Measurements from ENCODE around the gene VEZT. TPM values are rescaled to one million over a fixed set of nuclear protein-coding genes. Genes with fewer than 3 reads are reported as not detected.

Gene VEZT
- total RNA-seq, 1 donor from 2014 or later, result 148 TPM

GRCh38 chr12:95248604-95249360 lies 31.2 kb downstream of the VEZT start:
- Mint-ChIP-seq H3K4me1 (ENCODE audit: low read depth, unreplicated experiment) (peaks cover 9% of the 10 kb centered on the region), H3K27me3 (ENCODE audit: unreplicated experiment) (no peaks in the 10 kb centered on the region), H3K4me3 (ENCODE audit: unreplicated experiment) (peak overlapping the region; percentile 7), H3K27ac (ENCODE audit: unreplicated experiment) (no peak overlapping the region), H3K9me3 (ENCODE audit: unreplicated experiment) (peaks cover 2% of the 10 kb centered on the region), H3K36me3 (ENCODE audit: unreplicated experiment) (no peaks in the 10 kb centered on the region)
- TF ChIP-seq CTCF (IDR thresholded peaks at IDR 0.05; ENCODE audit: partially characterized antibody, unreplicated experiment), result no peak
- DNase-seq, result no peak

GRCh38 chr12:95253386-95253785 lies 35.8 kb downstream of the VEZT start:
- Mint-ChIP-seq H3K27ac (ENCODE audit: unreplicated experiment) (no peak overlapping the region), H3K27me3 (ENCODE audit: unreplicated experiment) (no peaks in the 10 kb centered on the region)
- TF ChIP-seq CTCF (IDR thresholded peaks at IDR 0.05; ENCODE audit: partially characterized antibody, unreplicated experiment), result no peak

GRCh38 chr12:95257541-95257940 lies 39.9 kb downstream of the VEZT start:
- no peak for DNase-seq
- Mint-ChIP-seq H3K36me3 (ENCODE audit: unreplicated experiment) (no peaks in the 10 kb centered on the region), H3K4me3 (ENCODE audit: unreplicated experiment) (no peak overlapping the region), H3K4me1 (ENCODE audit: low read depth, unreplicated experiment) (no peaks in the 10 kb centered on the region), H3K27ac (ENCODE audit: unreplicated experiment) (no peak overlapping the region), H3K9me3 (ENCODE audit: unreplicated experiment) (peaks cover 2% of the 10 kb centered on the region), H3K27me3 (ENCODE audit: unreplicated experiment) (no peaks in the 10 kb centered on the region)
- TF ChIP-seq CTCF (IDR thresholded peaks at IDR 0.05; ENCODE audit: partially characterized antibody, unreplicated experiment), result no peak

More at GRCh38 chr12:95253386-95253785, 35.8 kb downstream of the VEZT start:
- Mint-ChIP-seq H3K4me3 (ENCODE audit: unreplicated experiment) (no peak overlapping the region), H3K4me1 (ENCODE audit: low read depth, unreplicated experiment) (peaks cover 9% of the 10 kb centered on the region), H3K36me3 (ENCODE audit: unreplicated experiment) (no peaks in the 10 kb centered on the region), H3K9me3 (ENCODE audit: unreplicated experiment) (peaks cover 2% of the 10 kb centered on the region)
- no peak for DNase-seq

- Mint-ChIP-seq H3K27me3 (ENCODE audit: unreplicated experiment) (no peaks in the 10 kb centered on the region), H3K9me3 (ENCODE audit: unreplicated experiment) (peaks cover 2% of the 10 kb centered on the region), H3K36me3 (ENCODE audit: unreplicated experiment) (no peaks in the 10 kb centered on the region), H3K4me3 (ENCODE audit: unreplicated experiment) (no peak overlapping the region), H3K4me1 (ENCODE audit: low read depth, unreplicated experiment) (no peaks in the 10 kb centered on the region), H3K27ac (ENCODE audit: unreplicated experiment) (no peak overlapping the region)
- no peak for TF ChIP-seq CTCF (IDR thresholded peaks at IDR 0.05; ENCODE audit: partially characterized antibody, unreplicated experiment)
- DNase-seq, result no peak
Observed at GRCh38 chr12:95258151-95258550, 40.5 kb downstream of the VEZT start.

- DNase-seq, result no peak
- Mint-ChIP-seq H3K36me3 (ENCODE audit: unreplicated experiment) (no peaks in the 10 kb centered on the region), H3K27me3 (ENCODE audit: unreplicated experiment) (no peaks in the 10 kb centered on the region), H3K4me3 (ENCODE audit: unreplicated experiment) (no peak overlapping the region), H3K27ac (ENCODE audit: unreplicated experiment) (no peak overlapping the region), H3K9me3 (ENCODE audit: unreplicated experiment) (peaks cover 2% of the 10 kb centered on the region), H3K4me1 (ENCODE audit: low read depth, unreplicated experiment) (no peaks in the 10 kb centered on the region)
- no peak for TF ChIP-seq CTCF (IDR thresholded peaks at IDR 0.05; ENCODE audit: partially characterized antibody, unreplicated experiment)
Observed at GRCh38 chr12:95258803-95259202, 41.2 kb downstream of the VEZT start.
